Psoas muscle (tissue), 8 donors: Measurements from ENCODE around the gene GALNT10. TPM values are rescaled to one million over a fixed set of nuclear protein-coding genes. Genes with fewer than 3 reads are reported as not detected.

Source experiments
- ATAC-seq, 4 donors: fragments of 200-7000 bp; cut with Tn5 transposase; one replicate each; pipeline ENCODE4 v1.9.1; 2020; ENCODE audit warnings: moderate library complexity in 3 of 4, mild to moderate bottlenecking in 2 of 4
- DNase-seq, 2 donors: peaks; one replicate each; pipeline ENCODE4 v3.0.0-alpha.2; 2020
- H3K27ac ChIP-seq: fragments of 200-600 bp; one replicate; pipeline ENCODE4 v1.8.0; 2022
- H3K27me3 ChIP-seq, 3 donors: fragments of 200-600 bp in 1 of 3; one replicate each; pipeline versions ENCODE4 v1.6.1 to v1.8.0; 2013 to 2022; ENCODE audit warnings: low read length in 2 of 3, mild to moderate bottlenecking in 2 of 3, moderate library complexity in 1 of 3; ENCODE audit not compliant: insufficient read depth in 3 of 3
- H3K36me3 ChIP-seq, 2 donors: fragments of 200-600 bp in 1 of 2; one replicate each; pipeline versions ENCODE4 v1.6.1 to v1.8.0; 2013 to 2022; ENCODE audit warnings: low read depth in 1 of 2, mild to moderate bottlenecking in 1 of 2, moderate library complexity in 1 of 2; ENCODE audit not compliant: insufficient read depth in 1 of 2
- H3K4me1 ChIP-seq: fragments of 200-600 bp; one replicate; pipeline ENCODE4 v1.8.0; 2022
- H3K4me3 ChIP-seq: fragments of 200-600 bp; one replicate; pipeline ENCODE4 v1.8.0; 2022; ENCODE audit warnings: mild to moderate bottlenecking
- H3K9me3 ChIP-seq: fragments of 200-600 bp; one replicate; pipeline ENCODE4 v1.8.0; 2022
- WGBS, 3 donors: extraction: QIAGEN DNeasy Blood & Tissue Kit; methylation state at CpG; one replicate each; pipeline versions ENCODE4 v1.1.6 to v1.1.7; 2013; 5-methylcytosine and 5-hydroxymethylcytosine counted together
- intact Hi-C, 2 donors: fragments of 100-400 bp; cut with DNase I; formaldehyde crosslinking; loops; one replicate each; pipeline versions ENCODE4 v1.11.0 to v1.14.2; 2022
- polyA plus RNA-seq, 3 donors: library from polyadenylated mRNA; stranded (reverse); fragments of 200-250 nt; gene quantifications; one replicate each; pipeline ENCODE4 v1.2.3, GENCODE V29; 2013
- total RNA-seq, 4 donors: library from RNA; stranded (reverse); fragmentation: NEBNext Ultra II Directional in 2 of 4; extraction: Animal tissue kit (Norgen Biotek cat#: 25700) in 2 of 4; gene quantifications; one replicate each; pipeline versions ENCODE4 v1.2.1 to v1.2.4, GENCODE V29; 2021 to 2023
- TF ChIP-seq, protein P1 (sequence below): fragments of 200-600 bp; IDR thresholded peaks from one replicate; pipeline ENCODE4 v1.8.0; 2022; ENCODE audit warnings: antibody characterized with exemption
- donor health status: healthy with polysubstance abuse.
- donor health status: DM: no; HTN: no; CAD: no; lungs with moderate emphysema.
- donor health status: Bipolar disorder and iron deficiency.
- donor health status: healthy.
- donor health status: DM: yes; HTN: yes; CAD: no.
- donor health status: DM: no; HTN: no; CAD: no.
- donor health status: DM: no; HTN: no; CAD: no.
- donor health status: DM: yes; HTN: yes; CAD: no.

Gene GALNT10
- total and polyA plus RNA-seq, 7 donors, result 4.2 to 9.9 (median 6.8) TPM

DNA sequence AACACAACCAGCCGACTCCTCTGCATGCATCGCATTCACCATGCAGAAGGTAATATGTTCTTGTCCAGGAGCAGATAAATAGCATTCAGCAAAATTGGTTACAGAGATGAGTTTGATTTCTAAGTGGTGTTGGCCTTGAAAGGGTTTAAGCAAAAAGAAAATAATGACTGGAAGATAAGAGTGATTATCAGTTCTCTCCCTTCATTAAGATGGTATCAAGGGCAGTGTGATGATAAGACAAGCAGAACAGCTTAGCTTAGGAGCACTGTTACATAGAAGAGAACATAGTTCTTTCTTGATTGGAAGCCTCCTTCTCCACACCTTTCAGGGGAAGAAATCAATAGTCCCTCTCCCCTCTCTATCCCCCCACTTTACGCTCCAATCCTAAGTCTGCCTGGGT, 121.5 kb downstream of the GALNT10 start:
- no peak for DNase-seq
- H3K27me3 ChIP-seq, result no peaks in the 10 kb centered on the region
- H3K4me3 ChIP-seq, result no peak overlapping the region
- intact Hi-C loops, result no loop called here
- peaks cover 3% of the 10 kb centered on the region for H3K4me1 ChIP-seq
- ATAC-seq, result no peak
- TF ChIP-seq, protein P1, sequence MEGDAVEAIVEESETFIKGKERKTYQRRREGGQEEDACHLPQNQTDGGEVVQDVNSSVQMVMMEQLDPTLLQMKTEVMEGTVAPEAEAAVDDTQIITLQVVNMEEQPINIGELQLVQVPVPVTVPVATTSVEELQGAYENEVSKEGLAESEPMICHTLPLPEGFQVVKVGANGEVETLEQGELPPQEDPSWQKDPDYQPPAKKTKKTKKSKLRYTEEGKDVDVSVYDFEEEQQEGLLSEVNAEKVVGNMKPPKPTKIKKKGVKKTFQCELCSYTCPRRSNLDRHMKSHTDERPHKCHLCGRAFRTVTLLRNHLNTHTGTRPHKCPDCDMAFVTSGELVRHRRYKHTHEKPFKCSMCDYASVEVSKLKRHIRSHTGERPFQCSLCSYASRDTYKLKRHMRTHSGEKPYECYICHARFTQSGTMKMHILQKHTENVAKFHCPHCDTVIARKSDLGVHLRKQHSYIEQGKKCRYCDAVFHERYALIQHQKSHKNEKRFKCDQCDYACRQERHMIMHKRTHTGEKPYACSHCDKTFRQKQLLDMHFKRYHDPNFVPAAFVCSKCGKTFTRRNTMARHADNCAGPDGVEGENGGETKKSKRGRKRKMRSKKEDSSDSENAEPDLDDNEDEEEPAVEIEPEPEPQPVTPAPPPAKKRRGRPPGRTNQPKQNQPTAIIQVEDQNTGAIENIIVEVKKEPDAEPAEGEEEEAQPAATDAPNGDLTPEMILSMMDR, result no peak
- 95 to 97% (median 96%) methylated on average over 3 of the region's 3 CpGs for WGBS, 3 donors
- no peak overlapping the region for H3K27ac ChIP-seq
- H3K36me3 ChIP-seq, result no peaks in the 10 kb centered on the region
- no peaks in the 10 kb centered on the region for H3K9me3 ChIP-seq

- intact Hi-C loops, result no loop called here
These were observed 122.0 kb downstream of the GALNT10 start for GRCh38 chr5:154312576-154312975.

DNA sequence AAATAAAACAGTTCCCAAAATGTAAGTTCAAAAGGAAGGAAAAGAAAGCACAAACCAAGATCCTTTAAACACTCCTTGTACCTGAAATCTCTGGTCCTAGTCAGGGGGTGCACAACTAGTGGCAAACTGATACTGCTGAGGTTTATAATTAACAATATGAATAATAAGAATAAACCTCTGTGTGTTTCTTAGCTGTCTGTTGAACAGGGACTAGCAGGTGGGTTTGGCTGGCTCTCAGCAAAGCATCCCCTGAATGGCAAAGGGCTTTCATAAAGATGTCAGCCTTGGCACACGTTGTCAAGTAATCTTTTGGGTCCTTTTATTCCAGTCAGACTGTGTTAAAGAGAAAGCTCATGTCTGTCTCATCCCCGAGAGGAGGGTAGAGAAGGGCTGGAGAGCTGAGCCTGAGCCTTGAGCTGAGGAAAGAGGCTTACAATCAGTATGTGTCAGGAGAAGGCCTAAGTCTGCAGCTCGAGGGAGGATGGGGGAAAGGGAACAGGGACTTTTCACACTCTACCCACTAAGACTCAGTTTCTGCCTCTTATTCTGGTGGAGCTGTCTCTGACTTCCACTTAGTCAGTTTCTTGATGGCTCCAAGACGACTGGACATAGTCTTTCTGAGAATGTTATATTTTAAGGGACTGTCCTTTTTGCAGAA, 123.0 kb downstream of the GALNT10 start:
- Histone ChIP-seq H3K9me3 (no peaks in the 10 kb centered on the region), H3K27ac (no peak overlapping the region), H3K27me3 (no peaks in the 10 kb centered on the region), H3K36me3 (no peaks in the 10 kb centered on the region), H3K4me3 (no peak overlapping the region), H3K4me1 (peaks cover 3% of the 10 kb centered on the region)
- TF ChIP-seq, protein P1, result no peak
- ATAC-seq (no peak), DNase-seq (no peak)
- 70 to 75% (median 73%) methylated on average over 4 of the region's 4 CpGs for WGBS, 3 donors
- intact Hi-C loops, result no loop called here

More at GRCh38 chr5:154312576-154312975, 122.0 kb downstream of the GALNT10 start:
- TF ChIP-seq, protein P1, result no peak
- ATAC-seq (no peak), DNase-seq (no peak)
- Histone ChIP-seq H3K9me3 (no peaks in the 10 kb centered on the region), H3K4me3 (no peak overlapping the region), H3K27ac (no peak overlapping the region), H3K4me1 (peaks cover 3% of the 10 kb centered on the region), H3K36me3 (no peaks in the 10 kb centered on the region), H3K27me3 (no peaks in the 10 kb centered on the region)

DNA sequence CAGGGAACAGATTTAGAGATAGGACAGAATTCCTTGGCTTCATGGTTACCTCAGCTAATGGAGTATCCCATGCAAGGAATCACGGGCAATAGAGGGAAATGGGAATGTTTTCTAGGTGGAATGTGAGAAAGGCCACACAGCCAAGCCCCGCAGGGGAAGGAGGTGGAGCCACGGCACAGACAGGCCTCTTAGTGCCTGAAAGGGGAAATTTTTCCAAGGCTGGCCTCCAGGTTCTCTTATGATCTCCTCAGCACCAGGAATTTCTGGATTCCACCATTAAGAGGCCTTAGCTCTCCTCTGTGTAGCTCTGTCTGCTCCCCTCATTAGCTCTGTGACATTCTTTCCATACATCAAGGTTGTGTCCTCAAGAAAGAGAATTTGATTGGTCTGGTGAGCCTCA, 124.7 kb downstream of the GALNT10 start:
- Histone ChIP-seq H3K4me1 (no peaks in the 10 kb centered on the region), H3K27me3 (no peaks in the 10 kb centered on the region), H3K27ac (no peak overlapping the region), H3K9me3 (no peaks in the 10 kb centered on the region), H3K36me3 (no peaks in the 10 kb centered on the region), H3K4me3 (no peak overlapping the region)
- ATAC-seq (no peak), DNase-seq (no peak)
- WGBS, 3 donors, result 82 to 92% (median 90%) methylated on average over 3 of the region's 3 CpGs
- intact Hi-C loops, result no loop called here
- TF ChIP-seq, protein P1, result no peak

DNA sequence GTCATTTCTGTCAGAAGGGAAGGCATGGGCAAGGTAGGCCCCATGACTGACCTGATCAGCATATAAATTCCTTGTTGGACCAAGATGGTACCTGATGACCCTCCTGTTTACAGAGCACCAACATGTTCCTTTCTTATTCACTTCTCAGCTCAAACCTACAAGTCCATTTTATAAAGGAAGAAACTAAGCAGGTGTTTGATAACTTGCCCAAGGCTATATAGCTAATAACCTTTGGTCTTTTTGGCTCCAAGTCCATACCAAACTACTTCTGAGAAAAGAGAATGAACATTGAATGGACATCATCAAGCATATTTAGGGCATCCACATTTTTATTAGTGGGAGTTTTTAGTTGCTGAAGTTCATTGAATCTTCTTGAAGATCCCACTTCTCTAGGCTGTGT, 125.2 kb downstream of the GALNT10 start:
- no peak for ATAC-seq
- DNase-seq, result no peak
- no peaks in the 10 kb centered on the region for H3K36me3 ChIP-seq
- TF ChIP-seq, protein P1, result no peak
- H3K27ac ChIP-seq, result no peak overlapping the region
- H3K4me3 ChIP-seq, result no peak overlapping the region
- H3K27me3 ChIP-seq, result no peaks in the 10 kb centered on the region
- no peaks in the 10 kb centered on the region for H3K4me1 ChIP-seq
- H3K9me3 ChIP-seq, result no peaks in the 10 kb centered on the region
- intact Hi-C loops, result no loop called here
